Rectal smooth muscle tissue (tissue), 1 donor: ENCODE measurements around the gene PPP1CA.
"Not testable (repeated sequence)": the region's sequence is repeated elsewhere in the genome, so short reads cannot be mapped to it uniquely, and the experiment has no call there.

Source experiments
- H3K27ac ChIP-seq: one replicate; pipeline ENCODE4 v1.7.0; 2013; ENCODE audit warnings: low read depth, low read length, inconsistent platforms
- H3K27me3 ChIP-seq: one replicate; pipeline ENCODE4 v1.7.0; 2013; ENCODE audit warnings: low read length; ENCODE audit not compliant: control insufficient read depth, insufficient read depth
- H3K36me3 ChIP-seq: one replicate; pipeline ENCODE4 v1.7.0; 2013; ENCODE audit warnings: low read length; ENCODE audit not compliant: control insufficient read depth, insufficient read depth
- H3K4me1 ChIP-seq: one replicate; pipeline ENCODE4 v1.7.0; 2013; ENCODE audit warnings: low read length; ENCODE audit not compliant: control insufficient read depth, insufficient read depth
- H3K4me3 ChIP-seq: one replicate; pipeline ENCODE4 v1.7.0; 2013; ENCODE audit warnings: low read length
- H3K9ac ChIP-seq: one replicate; pipeline ENCODE4 v1.7.0; 2013; ENCODE audit warnings: low read length

PPP1CA gene

DNA sequence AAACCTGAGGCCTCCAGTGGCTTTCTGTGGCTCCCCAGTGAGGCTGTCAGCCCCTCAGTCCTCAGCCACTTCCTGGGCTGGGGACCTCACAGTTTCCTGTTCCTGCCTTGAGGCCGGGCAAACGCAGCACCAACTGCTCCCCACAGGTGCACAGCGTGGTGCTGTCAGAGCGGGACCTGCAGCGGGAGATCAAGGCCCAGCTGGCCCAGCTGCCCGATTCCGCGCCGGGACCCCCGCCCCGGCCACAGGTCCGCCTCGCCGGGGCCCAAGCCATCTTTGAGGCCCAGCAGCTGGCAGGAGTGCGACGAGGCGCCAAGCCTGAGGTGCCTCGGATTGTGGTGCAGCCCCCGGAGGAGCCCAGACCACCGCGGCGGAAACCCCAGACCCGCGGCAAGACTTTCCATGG lies 7.6 kb upstream of the PPP1CA start:
- H3K27ac ChIP-seq = no peak overlapping the region
- H3K9ac ChIP-seq = no peak overlapping the region

DNA sequence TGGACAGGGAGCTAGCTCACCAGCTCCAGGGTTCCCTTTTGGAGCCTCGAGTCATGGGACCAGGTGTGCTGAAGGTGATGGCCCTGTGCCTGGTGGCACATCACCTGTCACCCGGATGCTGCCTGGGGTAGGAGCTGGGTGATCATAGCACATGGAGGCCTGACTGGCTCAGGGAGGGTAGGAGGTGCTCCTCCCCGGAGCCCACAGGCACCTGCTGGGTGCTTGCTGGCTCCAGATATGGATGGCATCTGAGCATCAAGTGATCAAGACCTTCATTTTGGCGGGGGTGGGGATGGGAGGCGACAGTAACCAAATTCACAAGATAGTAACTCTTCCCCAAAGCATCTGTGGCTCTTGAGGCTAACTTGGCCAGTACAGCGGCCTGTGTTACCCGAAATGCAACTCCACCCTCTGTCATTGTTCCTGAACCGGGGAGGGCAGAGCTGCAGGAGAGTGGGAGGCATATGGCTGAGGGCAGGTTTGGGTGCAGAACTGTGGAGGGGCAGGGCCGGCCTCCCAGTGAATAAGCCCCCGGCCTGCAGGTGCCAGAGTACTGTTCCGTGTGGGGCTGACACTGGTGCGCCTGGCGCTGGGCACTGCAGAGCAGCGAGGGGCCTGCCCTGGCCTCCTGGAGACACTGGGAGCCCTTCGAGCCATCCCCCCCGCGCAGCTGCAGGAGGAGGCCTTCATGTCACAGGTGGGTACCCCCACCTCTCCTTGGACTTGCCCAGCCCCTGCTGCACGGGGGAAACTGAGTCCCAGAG lies 7.0 kb upstream of the PPP1CA start:
- Histone ChIP-seq H3K4me1 (no peaks in the 10 kb centered on the region), H3K27me3 (peaks cover 16% of the 10 kb centered on the region), H3K4me3 (no peak overlapping the region), H3K36me3 (no peaks in the 10 kb centered on the region), H3K9ac (no peak overlapping the region), H3K27ac (no peak overlapping the region)

More for the DNA sequence above, 7.6 kb upstream of the PPP1CA start:
- Histone ChIP-seq H3K27me3 (peaks cover 16% of the 10 kb centered on the region), H3K4me3 (no peak overlapping the region), H3K4me1 (no peaks in the 10 kb centered on the region), H3K36me3 (no peaks in the 10 kb centered on the region)

DNA sequence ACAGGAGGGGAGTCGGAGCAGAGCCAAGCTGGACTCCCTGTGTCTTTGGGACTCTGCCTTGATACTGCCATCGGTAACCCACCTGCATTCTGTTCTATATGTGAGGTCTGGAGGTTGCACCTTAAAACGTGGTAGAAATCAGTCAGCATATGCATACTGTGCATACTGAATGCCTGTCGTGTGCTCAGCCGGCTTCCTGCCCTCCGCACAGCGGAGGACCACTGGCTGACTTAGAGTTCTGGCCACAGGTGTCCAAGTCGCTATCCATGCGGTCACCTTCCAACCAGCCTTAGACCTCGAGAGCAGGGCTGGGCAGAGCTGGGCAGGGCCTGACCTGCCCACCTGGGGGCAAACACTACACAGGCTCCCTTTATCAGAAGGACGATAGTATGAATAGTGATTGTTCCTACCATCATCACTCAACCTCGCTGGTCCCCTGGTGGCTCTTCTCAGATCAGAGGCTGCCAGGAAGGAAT lies 6.1 kb upstream of the PPP1CA start:
- Histone ChIP-seq H3K4me1 (no peaks in the 10 kb centered on the region), H3K27ac (no peak overlapping the region), H3K9ac (no peak overlapping the region), H3K27me3 (peaks cover 16% of the 10 kb centered on the region), H3K36me3 (no peaks in the 10 kb centered on the region), H3K4me3 (no peak overlapping the region)

DNA sequence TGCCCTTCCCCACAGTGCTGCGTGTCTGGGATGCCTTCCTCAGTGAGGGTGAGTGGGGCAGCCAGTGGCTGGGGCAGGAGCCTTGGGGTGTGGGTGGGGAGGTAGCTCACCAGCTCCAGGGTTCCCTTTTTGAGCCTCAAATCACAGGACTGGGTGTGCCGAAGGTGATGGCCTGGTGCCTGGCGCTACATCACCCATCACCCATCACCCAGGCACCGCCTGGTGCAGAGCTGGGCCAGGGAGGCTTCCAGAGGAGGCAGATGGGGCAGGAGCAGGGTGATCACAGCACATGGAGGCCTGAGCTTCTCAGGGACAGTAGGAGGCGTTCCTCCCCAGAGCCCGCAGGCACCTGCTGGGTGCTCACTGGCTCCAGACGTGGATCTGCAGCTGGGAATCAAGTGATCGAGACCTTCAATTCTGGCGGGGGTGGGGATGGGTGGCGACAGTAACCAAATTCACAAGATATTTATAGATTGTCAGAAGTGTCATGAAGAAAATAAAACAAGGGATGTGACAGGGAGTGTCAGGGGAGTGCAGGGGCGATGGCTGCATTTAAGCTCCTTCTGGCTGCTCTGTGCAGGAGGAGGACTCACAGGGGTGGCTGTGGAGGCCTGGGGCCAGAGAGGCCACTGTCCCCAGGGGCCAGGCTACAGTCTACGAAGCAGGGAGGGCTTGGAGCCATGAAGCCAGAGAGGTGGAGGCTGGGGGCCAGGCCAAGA lies 5.5 kb upstream of the PPP1CA start:
- Histone ChIP-seq H3K4me1 (no peaks in the 10 kb centered on the region), H3K4me3 (no peak overlapping the region), H3K27me3 (peaks cover 16% of the 10 kb centered on the region), H3K36me3 (no peaks in the 10 kb centered on the region), H3K9ac (no peak overlapping the region), H3K27ac (no peak overlapping the region)

DNA sequence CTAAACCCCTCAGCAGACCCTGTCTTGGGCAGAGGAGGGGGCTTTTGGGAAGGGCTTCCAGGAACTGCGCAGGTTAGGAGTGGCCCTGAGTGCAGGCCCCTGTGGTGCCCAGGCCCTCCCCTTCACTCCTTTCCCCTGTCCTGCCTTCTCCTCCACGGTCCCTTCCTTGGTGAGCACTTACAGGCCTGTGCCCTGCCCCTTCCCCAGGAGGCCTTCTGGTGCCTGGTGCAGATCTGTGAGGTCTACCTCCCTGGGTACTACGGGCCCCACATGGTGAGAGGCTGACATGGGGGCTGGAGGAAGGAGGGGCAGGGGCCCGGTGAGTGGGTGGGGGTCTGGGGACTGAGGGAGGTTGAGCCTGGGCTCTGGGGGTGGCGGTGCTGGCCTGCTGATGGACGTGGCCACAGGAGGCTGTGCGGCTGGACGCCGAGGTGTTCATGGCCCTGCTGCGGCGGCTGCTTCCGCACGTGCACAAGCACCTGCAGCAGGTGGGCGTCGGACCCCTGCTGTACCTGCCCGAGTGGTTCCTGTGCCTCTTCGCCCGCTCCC lies 4.8 kb upstream of the PPP1CA start:
- Histone ChIP-seq H3K4me3 (no peak overlapping the region), H3K36me3 (no peaks in the 10 kb centered on the region), H3K27me3 (peaks cover 16% of the 10 kb centered on the region), H3K9ac (no peak overlapping the region), H3K27ac (no peak overlapping the region), H3K4me1 (no peaks in the 10 kb centered on the region)

DNA sequence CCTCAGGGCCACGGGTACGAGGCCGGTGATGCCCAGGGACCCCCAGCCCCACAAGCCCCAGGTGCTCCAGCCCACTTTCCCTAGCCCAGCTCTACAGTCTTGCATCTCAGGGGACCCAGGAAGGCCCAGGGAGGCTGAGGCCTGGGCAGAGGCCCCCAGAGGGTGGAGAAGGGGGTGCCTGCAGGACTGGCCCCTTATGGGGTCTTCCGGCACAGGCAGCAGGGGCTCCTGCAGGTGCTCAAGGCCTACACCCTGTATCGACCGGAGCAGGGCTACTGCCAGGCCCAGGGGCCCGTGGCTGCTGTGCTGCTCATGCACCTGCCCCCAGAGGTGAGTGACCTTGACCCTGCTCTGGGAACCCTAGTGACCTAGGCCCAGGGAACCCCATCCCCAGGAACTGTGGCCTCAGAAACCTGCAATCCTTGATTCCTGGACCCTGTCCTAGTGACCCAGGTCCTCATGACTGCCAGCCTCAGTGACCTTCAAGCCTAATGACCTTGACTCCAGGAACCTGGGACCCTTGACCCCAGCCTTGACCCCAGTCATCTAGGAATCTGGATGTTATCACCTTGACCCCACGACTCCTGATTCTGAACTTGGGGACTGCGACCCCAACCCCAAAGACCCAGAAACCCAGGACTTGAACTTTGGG lies 4.2 kb upstream of the PPP1CA start:
- no peaks in the 10 kb centered on the region for H3K4me1 ChIP-seq
- no peak overlapping the region for H3K9ac ChIP-seq
- peaks cover 10% of the 10 kb centered on the region for H3K27me3 ChIP-seq
- no peak overlapping the region for H3K27ac ChIP-seq
- no peaks in the 10 kb centered on the region for H3K36me3 ChIP-seq
- no peak overlapping the region for H3K4me3 ChIP-seq

DNA sequence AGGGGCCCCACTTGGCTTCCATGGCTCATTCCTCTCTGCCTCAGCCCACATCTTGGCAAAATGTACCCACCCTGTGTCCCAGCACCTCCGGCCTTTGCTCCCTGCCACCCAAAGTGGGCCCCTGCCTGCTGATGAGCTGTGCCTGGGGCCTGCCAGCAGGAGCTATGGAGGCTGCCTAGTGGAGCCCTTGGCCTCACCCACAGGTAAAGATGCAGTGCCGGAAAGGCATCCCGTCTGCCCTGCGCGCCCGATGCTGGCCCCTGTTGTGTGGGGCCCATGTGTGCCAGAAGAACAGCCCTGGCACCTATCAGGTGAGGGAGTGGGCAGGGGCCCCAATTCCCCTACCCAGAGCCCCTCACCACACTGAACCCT lies 3.5 kb upstream of the PPP1CA start:
- no peaks in the 10 kb centered on the region for H3K36me3 ChIP-seq
- peaks cover 4% of the 10 kb centered on the region for H3K27me3 ChIP-seq
- peaks cover 4% of the 10 kb centered on the region for H3K4me1 ChIP-seq
- H3K4me3 ChIP-seq = peak overlapping the region; percentile 57
- no peak overlapping the region for H3K27ac ChIP-seq
- no peak overlapping the region for H3K9ac ChIP-seq

DNA sequence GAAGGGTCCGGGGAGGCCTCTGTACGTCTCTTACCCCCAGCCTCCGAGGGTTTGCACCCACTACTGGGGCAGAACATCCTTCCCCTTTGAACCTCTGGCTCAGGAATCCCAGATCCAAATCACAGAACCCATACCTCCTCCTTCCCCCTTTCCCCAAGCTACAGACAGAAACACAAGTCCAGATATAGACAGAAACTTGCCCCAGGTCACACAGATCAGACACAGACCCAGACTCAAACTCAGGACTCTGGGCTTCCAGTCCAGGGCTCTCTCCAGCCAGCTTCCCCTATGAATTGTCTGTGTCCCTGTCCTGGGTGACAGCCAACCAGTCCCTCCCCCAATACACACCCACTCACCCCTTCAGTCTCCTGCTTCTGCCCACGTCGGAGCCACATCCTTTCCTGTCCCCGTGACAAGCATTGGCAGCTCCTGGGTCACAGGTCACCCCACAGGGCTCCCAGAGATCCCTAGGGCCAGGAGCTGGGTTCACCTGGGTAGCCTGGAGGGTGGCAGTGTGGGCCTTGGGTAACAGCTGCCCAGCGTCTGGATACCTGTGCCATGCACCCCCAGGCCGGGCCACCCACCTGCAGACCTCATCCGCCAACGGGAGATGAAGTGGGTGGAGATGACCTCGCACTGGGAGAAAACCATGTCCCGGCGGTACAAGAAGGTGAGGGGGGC lies 3.0 kb upstream of the PPP1CA start:
- H3K27me3 ChIP-seq = peaks cover 4% of the 10 kb centered on the region
- no peak overlapping the region for H3K9ac ChIP-seq
- H3K27ac ChIP-seq = no peak overlapping the region
- H3K4me1 ChIP-seq = peaks cover 8% of the 10 kb centered on the region
- H3K36me3 ChIP-seq = no peaks in the 10 kb centered on the region
- peak overlapping the region; percentile 57 for H3K4me3 ChIP-seq

DNA sequence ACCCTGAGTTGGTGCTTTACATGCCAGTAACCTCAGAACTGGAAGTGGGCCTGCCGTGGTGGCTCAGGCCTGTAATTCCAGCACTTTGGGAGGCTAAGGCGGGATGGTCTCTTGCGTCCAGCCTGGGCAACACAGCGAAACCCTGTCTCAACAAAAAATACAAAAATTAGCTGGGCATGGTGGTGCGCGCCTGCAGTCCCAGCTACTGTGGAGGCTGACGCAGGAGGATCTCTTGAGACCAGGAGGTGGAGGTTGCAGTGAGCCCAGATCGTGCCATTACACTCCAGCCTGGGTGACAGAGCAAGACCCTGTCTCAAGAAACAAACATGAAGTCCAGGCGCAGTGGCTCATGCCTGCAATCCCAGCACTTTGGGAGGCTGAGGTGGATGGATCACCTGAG lies 1.4 kb upstream of the PPP1CA start:
- H3K4me3 ChIP-seq, H3K27ac ChIP-seq, H3K27me3 ChIP-seq, H3K9ac ChIP-seq: not testable (repeated sequence)
- peaks cover 13% of the 10 kb centered on the region for H3K4me1 ChIP-seq
- H3K36me3 ChIP-seq = peaks cover 14% of the 10 kb centered on the region

DNA sequence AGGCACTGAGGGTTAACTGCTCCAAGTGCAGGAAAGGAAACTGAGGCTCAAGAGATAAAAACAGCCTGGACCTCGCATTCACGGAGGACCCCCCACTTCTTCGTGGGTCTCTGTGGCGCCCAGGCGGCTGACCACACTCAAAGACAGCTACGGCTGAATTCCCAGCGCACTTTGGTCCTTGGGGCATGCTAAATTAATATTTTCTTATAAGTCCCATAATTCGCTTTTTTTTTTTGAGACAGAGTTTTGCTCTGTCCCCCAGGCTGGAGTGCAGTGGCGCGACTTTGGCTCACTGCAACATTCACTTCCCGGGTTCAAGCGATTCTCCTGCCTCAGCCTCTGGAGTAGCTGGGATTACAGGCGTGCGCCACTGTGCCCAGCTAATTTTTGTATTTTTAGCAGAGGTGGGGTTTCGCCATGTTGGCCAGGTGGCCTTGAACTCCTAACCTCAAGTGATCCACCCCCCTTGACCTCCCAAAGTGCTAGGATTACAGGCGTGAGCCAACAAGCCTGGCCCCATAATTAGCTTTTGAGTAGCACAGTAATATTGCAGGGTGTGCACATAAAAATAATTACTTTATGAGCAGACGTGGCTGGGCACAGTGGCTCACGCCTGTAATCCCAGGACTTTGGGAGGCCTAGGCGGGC lies 658 bp upstream of the PPP1CA start:
- not testable (repeated sequence) for H3K27me3 ChIP-seq
- peaks cover 20% of the 10 kb centered on the region for H3K36me3 ChIP-seq
- peak overlapping the region; percentile 76 for H3K4me3 ChIP-seq
- H3K9ac ChIP-seq = peak overlapping the region; percentile 82
- peak overlapping the region; percentile 90 for H3K27ac ChIP-seq
- H3K4me1 ChIP-seq = peaks cover 13% of the 10 kb centered on the region

- Histone ChIP-seq H3K27me3 (no peaks in the 10 kb centered on the region), H3K4me3 (peak overlapping the region; percentile 87), H3K36me3 (peaks cover 20% of the 10 kb centered on the region), H3K4me1 (peaks cover 13% of the 10 kb centered on the region), H3K9ac (peak overlapping the region; percentile 81), H3K27ac (peak overlapping the region; percentile 91)
Observed at GRCh38 chr11:67400942-67401494, 640 bp downstream of the PPP1CA start.
